Activated naive CD8-positive, alpha-beta T cell treated with anti-CD3 and anti-CD28 coated beads, Interleukin-2, amount 10 ng/mL, durations not matched to agents 7 days and 5 days (primary cell): Measurements from ENCODE around the gene SRGAP3. TPM values are rescaled to one million over a fixed set of nuclear protein-coding genes. Genes with fewer than 3 reads are reported as not detected.
"Not testable (repeated sequence)": the region's sequence is repeated elsewhere in the genome, so short reads cannot be mapped to it uniquely, and the experiment has no call there.

Source experiments
- ATAC-seq: fragments of 150-1000 bp; cut with Tn5 transposase; one replicate; pipeline ENCODE4 v1.10.0; 2021; ENCODE audit warnings: low read depth, moderate library complexity
- POLR2A ChIA-PET: fragments of 350-600 bp; sonication (Branson Sonifier 250); formaldehyde crosslinking; loops from one replicate; lab custom pipeline; 2021; ENCODE audit warnings: antibody characterized with exemption; lab: Charles Lee
- DNase-seq: peaks from one replicate; pipeline ENCODE4 v3.0.0; 2021
- H3K27ac Mint-ChIP-seq: one replicate; pipeline ENCODE4 v1.8.0; 2022; ENCODE audit warnings: mild to moderate bottlenecking, mixed read lengths
- H3K27me3 Mint-ChIP-seq: one replicate; pipeline ENCODE4 v1.8.0; 2022; ENCODE audit warnings: mild to moderate bottlenecking, moderate library complexity, mixed read lengths
- H3K36me3 Mint-ChIP-seq: one replicate; pipeline ENCODE4 v1.8.0; 2021; ENCODE audit warnings: mild to moderate bottlenecking, mixed read lengths
- H3K4me1 Mint-ChIP-seq: one replicate; pipeline ENCODE4 v1.8.0; 2021; ENCODE audit warnings: mixed read lengths
- H3K4me3 Mint-ChIP-seq: one replicate; pipeline ENCODE4 v1.8.0; 2022; ENCODE audit warnings: mild to moderate bottlenecking, moderate library complexity, mixed read lengths
- H3K9me3 Mint-ChIP-seq: one replicate; pipeline ENCODE4 v1.8.0; 2021; ENCODE audit warnings: mixed read lengths
- total RNA-seq, 2 experiments: library from RNA; stranded (reverse); gene quantifications; one replicate each; pipeline ENCODE4 v1.2.3, GENCODE V29; 2021

Gene SRGAP3
- 1 to 10 TPM; 4.9 to 5.5 TPM for total RNA-seq

- Mint-ChIP-seq H3K9me3 (no peaks in the 10 kb centered on the region), H3K4me1 (peaks cover 22% of the 10 kb centered on the region), H3K4me3 (peak within 1 kb of the TSS; percentile 90), H3K36me3 (peaks cover 2% of the 10 kb centered on the region), H3K27ac (peak within 1 kb of the TSS; percentile 72), H3K27me3 (peaks cover 13% of the 10 kb centered on the region)
- POLR2A ChIA-PET, result interaction anchor here (1.3 kb wide), 1 partner anchor 148 kb away, joined by 4 read pairs; the partner anchor contains the start of gene SETD5
- ATAC-seq, result peak; percentile 100
- DNase-seq, result peak; percentile 75
Measured at GRCh38 chr3:9249273-9250192, at the start of gene SRGAP3. TSS of gene SRGAP3 (minus strand) at chr3:9249646. CDS start at chr3:9248951, 695 bp downstream.

DNA sequence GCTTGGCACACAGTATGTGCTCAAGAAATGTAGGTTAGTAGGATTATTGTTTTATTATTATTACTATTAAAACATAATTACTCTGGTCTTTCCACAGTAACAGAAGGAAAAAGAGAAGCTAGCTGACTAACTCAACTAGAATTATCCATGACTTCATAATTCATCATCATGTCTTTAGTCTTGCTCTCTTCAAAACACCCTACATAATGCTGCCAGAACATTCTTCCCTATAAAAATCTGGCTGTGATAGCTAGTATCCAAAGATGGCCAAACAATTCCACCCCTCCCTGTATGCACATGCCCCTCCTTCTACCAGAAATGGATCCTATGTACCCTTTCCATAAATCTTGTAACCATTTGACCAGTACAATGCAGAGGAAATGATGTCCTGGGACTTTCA, 48.8 kb upstream of the SRGAP3 start:
- Mint-ChIP-seq H3K27me3 (peaks cover 14% of the 10 kb centered on the region), H3K4me3 (no peak overlapping the region), H3K9me3 (peaks cover 5% of the 10 kb centered on the region), H3K36me3 (no peaks in the 10 kb centered on the region), H3K27ac (no peak overlapping the region), H3K4me1 (peaks cover 5% of the 10 kb centered on the region)
- POLR2A ChIA-PET, result no interaction called here
- no peak for DNase-seq
- ATAC-seq, result no peak

GRCh38 chr3:9296241-9296640, 46.8 kb upstream of the SRGAP3 start:
- Mint-ChIP-seq H3K4me3 (no peak overlapping the region), H3K27me3 (peaks cover 21% of the 10 kb centered on the region), H3K9me3 (peaks cover 5% of the 10 kb centered on the region), H3K4me1 (no peaks in the 10 kb centered on the region), H3K36me3 (no peaks in the 10 kb centered on the region), H3K27ac (no peak overlapping the region)
- POLR2A ChIA-PET, result no interaction called here
- ATAC-seq (no peak), DNase-seq (no peak)

DNA sequence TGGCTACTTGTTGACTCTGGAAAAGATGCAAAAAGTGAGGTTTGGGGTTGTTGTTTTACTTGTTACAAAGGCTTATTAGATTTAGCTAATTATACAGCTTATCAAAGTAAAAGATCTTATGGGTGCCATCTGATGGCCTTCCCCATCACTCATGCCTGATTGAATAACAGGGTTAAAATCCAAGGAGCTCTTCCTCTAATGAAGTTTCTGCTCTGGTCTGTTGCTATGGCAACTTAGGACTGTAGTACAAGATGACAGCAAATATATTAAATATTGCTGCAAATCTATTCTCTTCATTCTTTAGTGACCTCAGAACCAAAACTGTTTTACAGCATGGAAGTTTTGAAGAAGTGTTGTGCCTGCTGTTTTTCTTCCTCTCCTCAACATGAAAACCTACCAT, 45.6 kb upstream of the SRGAP3 start:
- H3K9me3 Mint-ChIP-seq, result peaks cover 1% of the 10 kb centered on the region
- no peak overlapping the region for H3K27ac Mint-ChIP-seq
- DNase-seq (no peak), ATAC-seq (no peak)
- no peaks in the 10 kb centered on the region for H3K36me3 Mint-ChIP-seq
- no peaks in the 10 kb centered on the region for H3K4me1 Mint-ChIP-seq
- H3K27me3 Mint-ChIP-seq, result peaks cover 19% of the 10 kb centered on the region
- POLR2A ChIA-PET, result no interaction called here
- H3K4me3 Mint-ChIP-seq, result no peak overlapping the region

DNA sequence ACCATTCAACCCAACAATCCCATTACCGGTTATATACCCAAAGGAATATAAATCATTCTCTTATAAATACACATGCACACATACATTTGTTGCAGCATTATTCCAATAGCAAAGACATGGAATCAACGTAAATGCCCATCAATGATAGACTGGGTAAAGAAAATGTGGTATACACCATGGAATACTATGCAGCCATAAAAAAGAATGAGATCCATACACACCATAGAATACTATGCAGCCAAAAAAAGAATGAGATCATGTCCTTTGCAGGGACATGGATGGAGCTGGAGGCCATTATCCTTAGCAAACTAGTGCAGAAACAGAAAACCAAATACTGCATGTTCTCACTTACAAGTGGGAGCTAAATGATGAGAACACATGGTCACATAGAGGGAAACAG, 44.5 kb upstream of the SRGAP3 start:
- H3K9me3 Mint-ChIP-seq, H3K4me3 Mint-ChIP-seq, DNase-seq, H3K27ac Mint-ChIP-seq, H3K36me3 Mint-ChIP-seq, H3K4me1 Mint-ChIP-seq, ATAC-seq, POLR2A ChIA-PET: not testable (repeated sequence)
- H3K27me3 Mint-ChIP-seq, result peaks cover 24% of the 10 kb centered on the region

- no peak for ATAC-seq
- Mint-ChIP-seq H3K4me3 (no peak overlapping the region), H3K9me3 (no peaks in the 10 kb centered on the region), H3K36me3 (no peaks in the 10 kb centered on the region), H3K27me3 (peaks cover 26% of the 10 kb centered on the region), H3K4me1 (no peaks in the 10 kb centered on the region), H3K27ac (no peak overlapping the region)
- POLR2A ChIA-PET, result no interaction called here
- DNase-seq, result no peak
Measured at GRCh38 chr3:9293076-9293475, 43.6 kb upstream of the SRGAP3 start.

GRCh38 chr3:9292516-9292915, 43.1 kb upstream of the SRGAP3 start:
- ATAC-seq, result no peak
- H3K27ac Mint-ChIP-seq, result no peak overlapping the region
- POLR2A ChIA-PET, result no interaction called here
- H3K9me3 Mint-ChIP-seq, result no peaks in the 10 kb centered on the region
- no peak overlapping the region for H3K4me3 Mint-ChIP-seq
- peaks cover 29% of the 10 kb centered on the region for H3K27me3 Mint-ChIP-seq
- no peaks in the 10 kb centered on the region for H3K36me3 Mint-ChIP-seq
- DNase-seq, result no peak
- no peaks in the 10 kb centered on the region for H3K4me1 Mint-ChIP-seq

DNA sequence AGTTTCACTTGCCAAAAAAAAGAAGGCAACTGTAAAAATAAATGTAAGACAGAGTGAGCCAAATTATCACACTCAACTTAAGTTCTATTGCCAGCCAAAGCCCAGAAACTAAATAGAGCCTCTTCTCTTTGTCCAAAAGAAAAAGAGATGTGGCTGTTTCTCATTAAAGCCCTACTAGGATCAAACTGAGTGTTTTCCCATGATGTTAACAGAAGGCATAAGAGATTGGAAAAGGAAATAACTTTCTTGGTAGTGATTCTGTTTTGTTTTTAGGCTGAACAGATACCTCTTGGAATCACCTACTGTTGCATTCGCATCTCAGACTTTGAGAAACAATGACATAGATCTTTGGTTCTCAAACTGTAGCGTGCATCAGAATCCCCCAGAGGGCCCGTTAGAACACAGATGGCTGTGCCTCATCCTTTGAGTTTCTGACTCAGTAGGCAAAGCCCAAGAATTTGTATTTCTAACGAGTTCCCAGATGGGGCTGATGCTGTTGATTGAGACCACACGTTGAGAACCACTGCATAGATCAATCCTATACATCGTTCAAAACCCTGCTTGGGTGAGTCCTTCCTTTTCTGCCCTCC, 42.5 kb upstream of the SRGAP3 start:
- Mint-ChIP-seq H3K4me3 (no peak overlapping the region), H3K4me1 (no peaks in the 10 kb centered on the region), H3K9me3 (no peaks in the 10 kb centered on the region), H3K36me3 (no peaks in the 10 kb centered on the region), H3K27ac (no peak overlapping the region), H3K27me3 (peaks cover 29% of the 10 kb centered on the region)
- no peak for DNase-seq
- POLR2A ChIA-PET, result no interaction called here
- ATAC-seq, result no peak

DNA sequence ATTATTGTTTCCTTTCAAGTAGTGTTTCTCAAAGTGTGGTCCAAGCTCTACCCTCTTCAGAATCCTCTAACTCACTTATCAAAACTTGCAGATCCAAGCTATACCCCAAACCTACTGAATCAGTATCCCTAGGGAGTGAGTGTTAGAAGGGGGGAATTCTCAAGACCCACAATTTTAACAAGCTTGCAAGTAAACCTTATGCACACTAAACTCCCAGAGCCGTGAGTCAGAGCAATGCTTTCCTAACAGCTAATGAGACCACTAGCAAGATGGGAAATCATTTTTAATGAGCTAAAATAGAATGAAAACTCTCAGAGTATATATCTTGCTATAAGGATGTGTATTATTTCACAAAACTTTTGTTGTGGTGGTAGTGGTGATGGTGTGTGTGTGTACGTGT, 41.1 kb upstream of the SRGAP3 start:
- Mint-ChIP-seq H3K4me1 (no peaks in the 10 kb centered on the region), H3K36me3 (no peaks in the 10 kb centered on the region), H3K27me3 (peaks cover 26% of the 10 kb centered on the region), H3K9me3 (no peaks in the 10 kb centered on the region), H3K27ac (no peak overlapping the region), H3K4me3 (no peak overlapping the region)
- no peak for ATAC-seq
- POLR2A ChIA-PET, result no interaction called here
- DNase-seq, result no peak

GRCh38 chr3:9281533-9281932, 32.1 kb upstream of the SRGAP3 start:
- H3K4me3 Mint-ChIP-seq, H3K4me1 Mint-ChIP-seq, POLR2A ChIA-PET, H3K36me3 Mint-ChIP-seq, H3K9me3 Mint-ChIP-seq, ATAC-seq, H3K27ac Mint-ChIP-seq, H3K27me3 Mint-ChIP-seq, DNase-seq: not testable (repeated sequence)

- H3K27ac Mint-ChIP-seq, result no peak overlapping the region
- ATAC-seq, result no peak
- H3K4me1 Mint-ChIP-seq, result no peaks in the 10 kb centered on the region
- POLR2A ChIA-PET, result no interaction called here
- H3K9me3 Mint-ChIP-seq, result peaks cover under 1% of the 10 kb centered on the region
- H3K4me3 Mint-ChIP-seq, result no peak overlapping the region
- no peaks in the 10 kb centered on the region for H3K36me3 Mint-ChIP-seq
- peaks cover 8% of the 10 kb centered on the region for H3K27me3 Mint-ChIP-seq
- DNase-seq, result no peak
Measured at GRCh38 chr3:9280451-9281219, 31.2 kb upstream of the SRGAP3 start.

GRCh38 chr3:9279966-9280365, 30.5 kb upstream of the SRGAP3 start:
- no peak overlapping the region for H3K27ac Mint-ChIP-seq
- H3K36me3 Mint-ChIP-seq, result peaks cover 2% of the 10 kb centered on the region
- POLR2A ChIA-PET, result no interaction called here
- no peaks in the 10 kb centered on the region for H3K4me1 Mint-ChIP-seq
- no peak overlapping the region for H3K4me3 Mint-ChIP-seq
- ATAC-seq, result no peak
- H3K9me3 Mint-ChIP-seq, result peaks cover 6% of the 10 kb centered on the region
- DNase-seq, result no peak
- H3K27me3 Mint-ChIP-seq, result peaks cover 10% of the 10 kb centered on the region

GRCh38 chr3:9278498-9278897, 29.1 kb upstream of the SRGAP3 start:
- H3K4me1 Mint-ChIP-seq, result no peaks in the 10 kb centered on the region
- H3K36me3 Mint-ChIP-seq, result peaks cover 2% of the 10 kb centered on the region
- no peak for DNase-seq
- H3K27ac Mint-ChIP-seq, result no peak overlapping the region
- no peak for ATAC-seq
- H3K27me3 Mint-ChIP-seq, result peaks cover 4% of the 10 kb centered on the region
- POLR2A ChIA-PET, result no interaction called here
- no peak overlapping the region for H3K4me3 Mint-ChIP-seq
- peaks cover 6% of the 10 kb centered on the region for H3K9me3 Mint-ChIP-seq
